Suprapubic skin (tissue), 4 donors: Measurements from ENCODE around the gene C1orf74. TPM values are rescaled to one million over a fixed set of nuclear protein-coding genes. Genes with fewer than 3 reads are reported as not detected.

Experiments
- DNase-seq, 2 donors: peaks; one replicate each; pipeline ENCODE4 v3.0.0-alpha.2; 2019; ENCODE audit warnings: low spot score in 2 of 2
- H3K27ac ChIP-seq: fragments of 200-600 bp; sonication (generic); one replicate; pipeline ENCODE4 v1.5.1; 2019
- H3K27me3 ChIP-seq: fragments of 200-600 bp; sonication (generic); one replicate; pipeline ENCODE4 v1.5.1; 2019
- H3K36me3 ChIP-seq: fragments of 200-600 bp; sonication (generic); one replicate; pipeline ENCODE4 v1.5.1; 2019
- H3K4me1 ChIP-seq: fragments of 200-600 bp; sonication (generic); one replicate; pipeline ENCODE4 v1.5.1; 2019
- H3K4me3 ChIP-seq: fragments of 200-600 bp; sonication (generic); one replicate; pipeline ENCODE4 v1.5.1; 2019; ENCODE audit warnings: mild to moderate bottlenecking
- H3K9me3 ChIP-seq: fragments of 200-600 bp; sonication (generic); one replicate; pipeline ENCODE4 v1.5.1; 2019
- CTCF ChIP-seq, 2 donors: fragments of 200-600 bp in 1 of 2; fragments of 450-650 bp in 1 of 2; sonication (generic) in 1 of 2; IDR thresholded peaks; one replicate each; pipeline ENCODE4 v1.5.1; 2016 to 2019; ENCODE audit warnings: antibody characterized with exemption in 2 of 2, mild to moderate bottlenecking in 1 of 2, moderate library complexity in 1 of 2
- EP300 ChIP-seq: sonication (generic); formaldehyde crosslinking; IDR thresholded peaks from one replicate; pipeline ENCODE4 v1.6.1; 2017; ENCODE audit warnings: antibody characterized with exemption
- POLR2A ChIP-seq, 2 donors: fragments of 450-650 bp; IDR thresholded peaks; one replicate each; pipeline ENCODE4 v1.6.1; 2017; ENCODE audit warnings: antibody characterized with exemption in 2 of 2, mild to moderate bottlenecking in 2 of 2, moderate library complexity in 2 of 2
- POLR2AphosphoS5 ChIP-seq, 3 donors: sonication (generic); formaldehyde crosslinking; IDR thresholded peaks; one replicate each; pipeline ENCODE4 v1.6.1; 2017; ENCODE audit warnings: antibody characterized with exemption in 3 of 3
- WGBS: methylation state at CpG from one replicate; pipeline ENCODE4 v1.1.5; 2018; 5-methylcytosine and 5-hydroxymethylcytosine counted together
- total RNA-seq, 4 donors: library from RNA; depleted of rRNA; stranded (reverse); fragments of >200 nt; gene quantifications; one replicate each; pipeline ENCODE4 v1.1.0, GENCODE V29; 2016

Gene C1orf74
- total RNA-seq, 4 donors from 2014 or later, result 10.1 to 18.1 (median 15.1) TPM

- no peak overlapping the region for H3K4me3 ChIP-seq
- H3K27ac ChIP-seq, result peak overlapping the region; percentile 31
- H3K27me3 ChIP-seq, result no peaks in the 10 kb centered on the region
- WGBS, result 57% methylated on average over 8 of the region's 8 CpGs
- no peaks in the 10 kb centered on the region for H3K36me3 ChIP-seq
- peaks cover 8% of the 10 kb centered on the region for H3K4me1 ChIP-seq
- no peak for TF ChIP-seq POLR2AphosphoS5 (IDR thresholded peaks at IDR 0.05)
- no peak for TF ChIP-seq CTCF (IDR thresholded peaks at IDR 0.05)
- no peak for TF ChIP-seq POLR2A (IDR thresholded peaks at IDR 0.05)
- no peak for TF ChIP-seq EP300
- no peaks in the 10 kb centered on the region for H3K9me3 ChIP-seq
- no peak for DNase-seq
Observed at GRCh38 chr1:209742409-209743144, 41.8 kb downstream of the C1orf74 start.

GRCh38 chr1:209741889-209742288 lies 42.5 kb downstream of the C1orf74 start:
- no peak overlapping the region for H3K27ac ChIP-seq
- WGBS, result 67% methylated on average over 2 of the region's 2 CpGs
- no peak for TF ChIP-seq POLR2AphosphoS5 (IDR thresholded peaks at IDR 0.05)
- no peak for TF ChIP-seq EP300
- TF ChIP-seq POLR2A (IDR thresholded peaks at IDR 0.05), result no peak
- no peak for TF ChIP-seq CTCF (IDR thresholded peaks at IDR 0.05)

GRCh38 chr1:209741193-209741592 lies 43.2 kb downstream of the C1orf74 start:
- H3K36me3 ChIP-seq, result no peaks in the 10 kb centered on the region
- H3K9me3 ChIP-seq, result no peaks in the 10 kb centered on the region
- no peak overlapping the region for H3K27ac ChIP-seq
- no peak overlapping the region for H3K4me3 ChIP-seq
- H3K27me3 ChIP-seq, result no peaks in the 10 kb centered on the region
- 94% methylated on average over 3 of the region's 3 CpGs for WGBS
- TF ChIP-seq POLR2AphosphoS5 (IDR thresholded peaks at IDR 0.05) (no peak), POLR2A (IDR thresholded peaks at IDR 0.05) (no peak)
- no peaks in the 10 kb centered on the region for H3K4me1 ChIP-seq
- DNase-seq, result no peak

More at GRCh38 chr1:209741889-209742288, 42.5 kb downstream of the C1orf74 start:
- Histone ChIP-seq H3K9me3 (no peaks in the 10 kb centered on the region), H3K4me1 (peaks cover 2% of the 10 kb centered on the region), H3K4me3 (no peak overlapping the region), H3K36me3 (no peaks in the 10 kb centered on the region), H3K27me3 (no peaks in the 10 kb centered on the region)
- no peak for DNase-seq

- H3K36me3 ChIP-seq, result no peaks in the 10 kb centered on the region
- no peaks in the 10 kb centered on the region for H3K27me3 ChIP-seq
- H3K27ac ChIP-seq, result no peak overlapping the region
- peaks cover 5% of the 10 kb centered on the region for H3K4me1 ChIP-seq
- DNase-seq, result no peak
- H3K4me3 ChIP-seq, result no peak overlapping the region
- no peaks in the 10 kb centered on the region for H3K9me3 ChIP-seq
- TF ChIP-seq POLR2A (IDR thresholded peaks at IDR 0.05) (no peak), POLR2AphosphoS5 (IDR thresholded peaks at IDR 0.05) (no peak), EP300 (no peak), CTCF (IDR thresholded peaks at IDR 0.05) (no peak)
- WGBS, result 63% methylated on average over 1 of the region's 1 CpG
Observed at GRCh38 chr1:209738270-209738669, 46.1 kb downstream of the C1orf74 start.

- Histone ChIP-seq H3K27ac (no peak overlapping the region), H3K9me3 (no peaks in the 10 kb centered on the region), H3K36me3 (no peaks in the 10 kb centered on the region), H3K4me3 (no peak overlapping the region), H3K4me1 (peaks cover 9% of the 10 kb centered on the region), H3K27me3 (no peaks in the 10 kb centered on the region)
- WGBS, result 89% methylated on average over 5 of the region's 5 CpGs
- no peak for DNase-seq
- TF ChIP-seq EP300 (no peak), POLR2A (IDR thresholded peaks at IDR 0.05) (no peak), POLR2AphosphoS5 (IDR thresholded peaks at IDR 0.05) (no peak), CTCF (IDR thresholded peaks at IDR 0.05) (no peak)
Observed at GRCh38 chr1:209737118-209737505, 47.2 kb downstream of the C1orf74 start.
